CD14-positive monocyte (primary cell): ENCODE measurements around the gene RO60. TPM values are rescaled to one million over a fixed set of nuclear protein-coding genes. Genes with fewer than 3 reads are reported as not detected.
A peak's percentile ranks its signal among the peaks of the same experiment; 100 is the strongest.

Source experiments
- DNase-seq, 3 donors: peaks; one replicate each; pipeline ENCODE4 v3.0.0-alpha.2; 2011 to 2022
- H2AFZ ChIP-seq: 2 replicates; pipeline ENCODE4 v1.6.0; 2012; ENCODE audit warnings: mild to moderate bottlenecking, low read depth, low read length, inconsistent platforms; ENCODE audit not compliant: insufficient read depth, poor library complexity, severe bottlenecking
- H3K27ac ChIP-seq, 2 donors: 1 replicate in 1 of 2; 2 replicates in 1 of 2; pipeline ENCODE4 v1.5.1; 2012 to 2013; ENCODE audit warnings: low read length in 2 of 2, control low read depth in 1 of 2, inconsistent platforms in 1 of 2, low read depth in 1 of 2, mild to moderate bottlenecking in 1 of 2
- H3K27me3 ChIP-seq, 2 donors: one replicate each; pipeline versions ENCODE4 v1.6.0 to v1.6.1; 2011 to 2013; ENCODE audit warnings: low read length in 2 of 2; ENCODE audit not compliant: control insufficient read depth in 2 of 2, insufficient read depth in 2 of 2
- H3K36me3 ChIP-seq, 2 donors: replicated peaks in 1 of 2; 1 replicate in 1 of 2; 2 replicates in 1 of 2; pipeline versions ENCODE4 v1.5.1 to v1.6.1; 2012 to 2013; ENCODE audit warnings: low read length in 2 of 2, control low read depth in 1 of 2, inconsistent platforms in 1 of 2, mild to moderate bottlenecking in 1 of 2; ENCODE audit not compliant: insufficient read depth in 2 of 2, control insufficient read depth in 1 of 2
- H3K4me1 ChIP-seq, 2 donors: 1 replicate in 1 of 2; 2 replicates in 1 of 2; pipeline versions ENCODE4 v1.5.1 to v1.6.1; 2012 to 2013; ENCODE audit warnings: low read length in 2 of 2, control low read depth in 1 of 2, inconsistent platforms in 1 of 2, mild to moderate bottlenecking in 1 of 2, moderate library complexity in 1 of 2; ENCODE audit not compliant: insufficient read depth in 2 of 2, control insufficient read depth in 1 of 2
- H3K4me2 ChIP-seq: replicated peaks from 2 replicates; pipeline ENCODE3; 2012; ENCODE audit warnings: low read length, moderate library complexity, mild to moderate bottlenecking; ENCODE audit not compliant: poor library complexity, severe bottlenecking; ENCODE audit errors: extremely low read depth
- H3K4me3 ChIP-seq, 3 experiments: fragments of 200-600 bp in 1 of 3; sonication (generic) in 1 of 3; replicated peaks in 1 of 3; 1 replicate in 2 of 3; 2 replicates in 1 of 3; pipeline ENCODE4 v1.5.1; 2011 to 2013; ENCODE audit warnings: low read length in 3 of 3, mild to moderate bottlenecking in 3 of 3, control low read depth in 2 of 3, low read depth in 2 of 3, inconsistent platforms in 1 of 3, moderate library complexity in 1 of 3
- H3K79me2 ChIP-seq: 2 replicates; pipeline ENCODE4 v1.6.0; 2012; ENCODE audit warnings: mild to moderate bottlenecking, control low read depth, inconsistent platforms, low read length, moderate library complexity; ENCODE audit not compliant: insufficient read depth
- H3K9ac ChIP-seq: 2 replicates; pipeline ENCODE4 v1.6.0; 2017; ENCODE audit warnings: low read length, mild to moderate bottlenecking; ENCODE audit not compliant: insufficient read depth, poor library complexity, severe bottlenecking
- H3K9me3 ChIP-seq, 2 donors: replicated peaks in 1 of 2; 1 replicate in 1 of 2; 2 replicates in 1 of 2; pipeline versions ENCODE4 v1.5.1 to v1.6.1; 2012 to 2013; ENCODE audit warnings: low read length in 2 of 2, control low read depth in 1 of 2; ENCODE audit not compliant: control insufficient read depth in 1 of 2, insufficient read depth in 1 of 2
- H4K20me1 ChIP-seq: 2 replicates; pipeline ENCODE4 v1.6.0; 2012; ENCODE audit warnings: mild to moderate bottlenecking, low read length, control low read depth, moderate library complexity; ENCODE audit not compliant: insufficient read depth
- H3K27ac Mint-ChIP-seq, 7 donors: one replicate each; pipeline ENCODE4 v1.8.0; 2020; ENCODE audit warnings: mild to moderate bottlenecking in 7 of 7, mixed read lengths in 7 of 7, moderate library complexity in 6 of 7, inconsistent platforms in 2 of 7
- H3K27me3 Mint-ChIP-seq, 3 donors: one replicate each; pipeline ENCODE4 v1.8.0; 2021 to 2022; ENCODE audit warnings: low read depth in 3 of 3, mild to moderate bottlenecking in 3 of 3, mixed read lengths in 3 of 3, moderate library complexity in 3 of 3, inconsistent platforms in 1 of 3
- H3K36me3 Mint-ChIP-seq, 2 donors: one replicate each; pipeline ENCODE4 v1.8.0; 2020; ENCODE audit warnings: mixed read lengths in 2 of 2, inconsistent platforms in 1 of 2, mild to moderate bottlenecking in 1 of 2
- H3K4me1 Mint-ChIP-seq: one replicate; pipeline ENCODE4 v1.8.0; 2020; ENCODE audit warnings: mild to moderate bottlenecking, mixed read lengths
- H3K4me3 Mint-ChIP-seq, 2 donors: one replicate each; pipeline ENCODE4 v1.8.0; 2020; ENCODE audit warnings: mild to moderate bottlenecking in 2 of 2, mixed read lengths in 2 of 2, moderate library complexity in 1 of 2
- H3K9me3 Mint-ChIP-seq, 7 donors: one replicate each; pipeline ENCODE4 v1.8.0; 2020 to 2022; ENCODE audit warnings: mixed read lengths in 7 of 7, mild to moderate bottlenecking in 6 of 7, moderate library complexity in 6 of 7, inconsistent platforms in 2 of 7
- WGBS: methylation state at CpG from one replicate; pipeline ENCODE4 v1.1.5; 2013; ENCODE audit warnings: missing lambda C conversion rate; ENCODE audit not compliant: insufficient coverage; 5-methylcytosine and 5-hydroxymethylcytosine counted together
- intact Hi-C, 2 donors: fragments of 100-400 bp; cut with micrococcal nuclease; formaldehyde crosslinking; loops; one replicate each; pipeline versions ENCODE4 v1.15.0 to v1.15.1; 2023
- polyA plus RNA-seq, 3 donors: library from polyadenylated mRNA; depleted of rRNA in 1 of 3; unstranded in 2 of 3; stranded (reverse) in 1 of 3; fragments of 300-500 nt in 2 of 3; fragments of >200 nt in 1 of 3; fragmentation: Illumina TruSeq in 2 of 3; gene quantifications; 1 replicate in 2 of 3; 2 replicates in 1 of 3; pipeline ENCODE4 v1.2.3, GENCODE V29; 2012 to 2021
- TF ChIP-seq, protein P1 (sequence below): fragments of 200-600 bp; IDR thresholded peaks from one replicate; pipeline ENCODE4 v1.8.0; 2022; ENCODE audit warnings: antibody characterized with exemption, mild to moderate bottlenecking

RO60 gene
- polyA plus RNA-seq, 3 donors: 13.2 to 67.9 (median 58.1) TPM

- H3K9ac ChIP-seq: no peak overlapping the region
- Mint-ChIP-seq H3K27ac (no peak overlapping the region), H3K36me3 (peaks cover 14 to 20% of the 10 kb centered on the region in 2 donors), H3K4me3 (no peak overlapping the region), H3K4me1 (peaks cover 22% of the 10 kb centered on the region), H3K9me3 (no peaks in the 10 kb centered on the region), H3K27me3 (peaks cover 0 to under 1% (median 0%) of the 10 kb centered on the region in 3 donors)
- H3K9me3 ChIP-seq: no peaks in the 10 kb centered on the region
- H3K4me2 ChIP-seq: no peak overlapping the region
- H3K36me3 ChIP-seq: peaks cover 14 to 21% of the 10 kb centered on the region in 2 donors
- H3K27me3 ChIP-seq: no peaks in the 10 kb centered on the region
- no peak overlapping the region for H3K4me3 ChIP-seq
- no peak for DNase-seq
- H3K79me2 ChIP-seq: peaks cover 84% of the 10 kb centered on the region
- no peak overlapping the region for H2AFZ ChIP-seq
- H4K20me1 ChIP-seq: peaks cover 12% of the 10 kb centered on the region
- H3K4me1 ChIP-seq: peaks cover 7 to 17% of the 10 kb centered on the region in 2 donors
- WGBS: 92% methylated on average over 2 of the region's 4 CpGs
- TF ChIP-seq, protein P1, sequence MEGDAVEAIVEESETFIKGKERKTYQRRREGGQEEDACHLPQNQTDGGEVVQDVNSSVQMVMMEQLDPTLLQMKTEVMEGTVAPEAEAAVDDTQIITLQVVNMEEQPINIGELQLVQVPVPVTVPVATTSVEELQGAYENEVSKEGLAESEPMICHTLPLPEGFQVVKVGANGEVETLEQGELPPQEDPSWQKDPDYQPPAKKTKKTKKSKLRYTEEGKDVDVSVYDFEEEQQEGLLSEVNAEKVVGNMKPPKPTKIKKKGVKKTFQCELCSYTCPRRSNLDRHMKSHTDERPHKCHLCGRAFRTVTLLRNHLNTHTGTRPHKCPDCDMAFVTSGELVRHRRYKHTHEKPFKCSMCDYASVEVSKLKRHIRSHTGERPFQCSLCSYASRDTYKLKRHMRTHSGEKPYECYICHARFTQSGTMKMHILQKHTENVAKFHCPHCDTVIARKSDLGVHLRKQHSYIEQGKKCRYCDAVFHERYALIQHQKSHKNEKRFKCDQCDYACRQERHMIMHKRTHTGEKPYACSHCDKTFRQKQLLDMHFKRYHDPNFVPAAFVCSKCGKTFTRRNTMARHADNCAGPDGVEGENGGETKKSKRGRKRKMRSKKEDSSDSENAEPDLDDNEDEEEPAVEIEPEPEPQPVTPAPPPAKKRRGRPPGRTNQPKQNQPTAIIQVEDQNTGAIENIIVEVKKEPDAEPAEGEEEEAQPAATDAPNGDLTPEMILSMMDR: no peak
- no peak overlapping the region for H3K27ac ChIP-seq
- intact Hi-C loops: loop anchor here in 1 of 2 donors (10.0 kb wide), 2 partner anchors 51 to 579 kb away; partner anchors contain the start of gene GLRX2
These were observed 5.2 kb upstream of the RO60 start for GRCh38 chr1:193054169-193054675.

DNA sequence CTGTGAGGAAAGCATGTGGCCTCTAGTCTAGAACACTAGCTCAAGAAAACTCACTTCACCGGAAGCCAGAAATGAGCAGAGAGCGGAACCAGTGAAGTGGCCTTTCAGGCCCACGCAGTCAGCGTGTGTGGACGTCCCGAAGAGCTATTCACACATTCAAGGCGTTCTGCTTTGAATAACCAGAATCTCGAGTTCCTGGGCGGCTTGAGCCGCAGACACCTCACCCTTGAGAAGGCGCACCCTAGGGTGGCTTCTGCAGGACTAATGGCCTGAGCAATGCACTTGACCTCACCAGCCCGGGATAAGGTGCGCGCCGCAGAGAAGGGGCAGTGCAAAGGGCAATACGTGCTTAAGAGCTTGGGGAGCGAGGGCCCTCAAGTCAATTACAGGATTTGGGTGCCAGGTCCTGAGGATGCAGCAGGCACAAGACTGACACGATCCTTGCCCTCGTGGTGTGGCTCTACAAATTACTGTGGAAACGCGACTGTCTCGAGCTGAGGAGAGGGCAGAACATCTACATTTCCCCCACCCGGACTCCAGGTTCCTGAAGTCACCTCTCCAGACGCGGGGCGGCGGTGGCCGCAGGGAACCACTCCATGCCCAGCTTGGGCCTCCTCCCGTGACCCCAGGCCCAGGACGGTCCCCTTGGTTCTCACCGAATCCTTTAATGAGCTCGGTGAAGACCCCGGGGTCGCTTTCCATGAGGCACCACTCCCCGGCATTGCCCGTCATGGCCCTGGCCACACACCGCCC is 707 bp upstream of the RO60 start:
- Histone ChIP-seq H3K27ac (peak overlapping the region; percentile 93 to 94), H3K9ac (peak overlapping the region; percentile 96), H2AFZ (peak overlapping the region; percentile 94), H3K9me3 (no peaks in the 10 kb centered on the region), H3K4me3 (peak overlapping the region; percentile 71 to 85 (median 83)), H3K4me2 (peak overlapping the region; percentile 92), H3K36me3 (no peaks in the 10 kb centered on the region), H3K79me2 (peaks cover 97% of the 10 kb centered on the region), H3K27me3 (no peaks in the 10 kb centered on the region), H4K20me1 (peaks cover 16% of the 10 kb centered on the region), H3K4me1 (peaks cover 19 to 33% of the 10 kb centered on the region in 2 donors)
- Mint-ChIP-seq H3K4me3 (peak overlapping the region; percentile 95 to 97), H3K27ac (peak overlapping the region; percentile 98 to 99 (median 99)), H3K27me3 (peaks cover 0 to 4% (median 0%) of the 10 kb centered on the region in 3 donors), H3K9me3 (no peaks in the 10 kb centered on the region), H3K4me1 (peaks cover 45% of the 10 kb centered on the region), H3K36me3 (peaks cover 2 to 5% of the 10 kb centered on the region in 2 donors)
- DNase-seq: peak; percentile 54 to 71 (median 62)
- intact Hi-C loops: loop anchor here (5.0 to 10.0 kb wide), 5 partner anchors 36 to 584 kb away; partner anchors contain the start of genes GLRX2 (in 2 of the 2) and CDC73 (in 1 of the 2)
- under 1% methylated on average over 34 of the region's 37 CpGs for WGBS
- TF ChIP-seq, protein P1: no peak
